NK-92 treated with Interleukin-12 subunit alpha and Interleukin-12 subunit beta, amount 100 ng/mL, for 24 hours (cell line): ENCODE data around the gene PTPRZ1.

ENCODE experiments used
- DNase-seq: peaks from one replicate; lab custom pipeline; 2025; lab: John Stamatoyannopoulos, UW

PTPRZ1 gene

GRCh38 chr7:121891731-121892130, 18.8 kb downstream of the PTPRZ1 start:
- DNase-seq: no peak

- no peak for DNase-seq
Observed at GRCh38 chr7:121901026-121901425, 28.1 kb downstream of the PTPRZ1 start.

DNA sequence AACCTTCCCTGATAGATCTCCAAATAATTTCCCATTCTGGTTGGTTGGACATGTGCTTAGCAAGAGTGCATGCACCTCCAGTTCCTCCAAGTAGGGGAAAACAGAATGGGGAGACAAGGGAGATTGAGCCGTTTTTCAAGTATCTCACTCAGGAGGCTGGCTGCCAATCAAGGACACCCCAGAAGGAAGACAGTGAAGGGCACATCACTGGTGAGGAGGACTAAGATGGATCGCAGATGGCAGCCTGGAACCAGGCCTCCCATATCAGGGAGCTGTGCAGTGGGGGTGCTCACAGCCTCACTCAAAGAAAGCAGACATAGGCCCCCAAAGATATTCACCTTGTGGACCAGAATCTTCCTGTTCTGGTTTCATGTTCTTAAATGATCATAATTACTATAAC, 31.2 kb downstream of the PTPRZ1 start:
- DNase-seq: no peak

GRCh38 chr7:121908042-121908441, 35.1 kb downstream of the PTPRZ1 start:
- no peak for DNase-seq

GRCh38 chr7:121909716-121910345, 36.9 kb downstream of the PTPRZ1 start:
- DNase-seq: no peak

- DNase-seq: no peak
Observed at GRCh38 chr7:121913947-121914675, 41.1 kb downstream of the PTPRZ1 start.

- DNase-seq: no peak
Observed at GRCh38 chr7:121914676-121915279, 41.8 kb downstream of the PTPRZ1 start.

DNA sequence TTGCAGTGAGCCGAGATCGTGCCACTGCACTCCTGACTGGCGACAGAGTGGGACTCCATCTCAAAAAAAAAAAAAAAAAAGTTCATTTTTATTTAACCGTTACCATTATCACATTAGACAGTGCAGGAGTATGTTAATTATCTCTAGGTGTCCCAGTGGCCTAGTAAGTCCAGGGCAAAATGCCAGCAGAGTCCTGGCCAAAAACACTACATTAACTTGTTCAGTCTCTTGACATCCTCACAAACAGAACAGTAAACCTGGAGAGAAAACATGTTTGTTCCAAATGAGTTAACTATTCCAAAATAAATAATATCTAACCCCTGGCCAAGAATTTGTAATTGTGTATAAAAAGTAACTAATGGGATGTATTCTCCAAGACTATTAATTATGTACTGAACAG, 43.2 kb downstream of the PTPRZ1 start:
- DNase-seq: no peak

DNA sequence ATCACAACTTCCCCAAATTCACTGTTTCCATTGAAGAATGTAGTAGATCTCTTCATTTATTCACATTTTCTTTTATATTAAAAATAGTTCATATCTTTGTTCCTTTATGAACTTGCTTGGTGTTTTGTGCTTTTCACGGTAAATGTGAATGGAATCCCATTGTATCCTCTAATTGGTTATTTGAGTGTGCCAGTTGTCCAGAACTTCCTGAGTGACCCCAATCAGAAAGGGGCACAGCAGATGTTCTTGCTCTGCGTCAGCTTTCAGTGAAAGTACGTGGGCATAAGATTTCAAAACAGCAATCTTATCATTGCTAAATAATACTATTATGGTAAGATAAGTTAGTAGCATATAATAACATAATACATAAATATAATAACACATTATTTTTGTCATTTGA, 47.0 kb downstream of the PTPRZ1 start:
- DNase-seq: no peak

- no peak for DNase-seq
Observed at GRCh38 chr7:121924269-121925186, 51.6 kb downstream of the PTPRZ1 start.

DNA sequence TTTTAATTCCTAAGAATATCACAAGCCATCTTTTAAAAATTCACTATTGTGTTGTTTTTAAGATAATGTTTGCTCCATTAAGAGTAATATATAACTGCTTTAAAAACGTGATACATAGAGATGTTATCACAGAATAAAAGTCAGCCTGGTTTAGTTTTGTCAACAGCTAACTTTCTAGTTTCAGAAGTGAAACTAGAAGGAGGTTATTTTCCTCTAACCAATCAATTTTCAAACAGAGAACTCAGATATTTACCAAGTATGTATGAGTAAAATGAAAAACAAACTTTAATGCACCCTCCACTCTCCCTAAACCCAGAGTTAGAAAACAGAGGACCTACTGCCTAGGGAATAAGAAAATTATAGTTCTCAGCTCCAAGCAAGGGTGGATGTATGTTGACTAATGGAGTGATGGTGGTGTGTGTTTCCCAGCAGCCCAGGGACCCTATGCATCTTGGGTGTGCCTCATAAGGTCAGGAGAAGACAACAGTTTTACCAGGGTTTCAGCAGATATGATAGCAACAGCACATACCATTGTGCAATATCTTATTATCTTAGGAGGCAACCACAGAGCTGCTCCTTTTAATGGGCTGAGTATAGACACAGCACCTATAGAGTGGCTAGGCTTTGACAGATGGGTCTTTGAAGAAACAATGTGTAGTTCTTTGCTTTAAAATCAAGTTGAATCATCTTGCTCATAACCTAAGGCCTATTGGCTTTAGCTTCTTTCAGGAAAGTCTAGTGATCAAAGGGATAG, 58.4 kb downstream of the PTPRZ1 start:
- DNase-seq: no peak

DNA sequence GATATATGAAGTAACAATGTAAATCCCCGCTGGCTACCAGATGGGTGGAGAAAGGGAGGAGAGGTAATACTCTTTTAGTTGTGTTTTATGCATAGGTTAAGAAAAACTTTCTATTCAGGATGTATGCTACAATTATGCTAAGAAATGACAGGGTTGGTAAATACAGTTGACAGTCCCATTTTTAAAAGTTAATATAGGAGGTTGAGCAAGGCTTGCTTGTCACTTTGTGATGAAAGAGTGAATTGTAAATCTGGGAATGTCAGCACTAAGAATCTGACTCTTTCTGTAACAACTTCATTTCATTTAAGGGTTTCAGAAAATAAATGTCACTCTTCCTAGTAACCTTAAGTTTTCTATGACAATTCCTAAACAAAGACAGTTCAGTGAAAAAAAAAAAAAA, 59.8 kb downstream of the PTPRZ1 start:
- DNase-seq: no peak

DNA sequence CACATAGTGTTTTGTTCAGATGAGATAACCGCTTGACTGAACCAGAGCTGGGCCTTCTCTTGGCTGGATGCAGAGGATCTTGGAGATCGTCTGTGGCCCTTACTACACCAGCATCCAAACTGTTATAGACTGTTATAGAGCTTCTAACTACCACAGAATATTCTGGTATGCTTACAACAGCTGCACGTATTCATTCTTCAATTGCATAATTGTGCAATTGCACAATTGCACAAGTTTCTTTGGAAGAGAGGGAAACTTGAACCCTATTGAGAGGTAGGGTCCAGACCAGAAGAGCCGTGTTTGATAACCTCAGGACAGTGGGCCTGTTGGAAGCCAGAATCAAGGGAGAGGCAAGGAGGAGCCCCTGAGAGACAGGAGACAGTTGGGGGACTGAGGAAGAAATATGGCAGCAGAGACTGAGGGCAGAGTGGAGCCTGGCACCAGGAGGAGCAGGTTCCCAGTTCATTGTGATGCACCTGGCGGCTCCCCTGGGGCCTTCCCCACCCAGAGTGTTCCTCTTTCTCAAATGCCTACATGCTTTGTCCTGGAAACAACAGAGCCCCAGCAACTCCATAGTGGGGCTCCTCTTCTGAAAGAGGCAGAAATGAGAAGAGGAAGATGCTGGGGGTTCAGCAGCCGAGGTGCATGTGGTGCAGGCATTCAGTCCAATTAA, 64.1 kb downstream of the PTPRZ1 start:
- no peak for DNase-seq

GRCh38 chr7:121938429-121938996, 65.6 kb downstream of the PTPRZ1 start:
- DNase-seq: no peak

DNA sequence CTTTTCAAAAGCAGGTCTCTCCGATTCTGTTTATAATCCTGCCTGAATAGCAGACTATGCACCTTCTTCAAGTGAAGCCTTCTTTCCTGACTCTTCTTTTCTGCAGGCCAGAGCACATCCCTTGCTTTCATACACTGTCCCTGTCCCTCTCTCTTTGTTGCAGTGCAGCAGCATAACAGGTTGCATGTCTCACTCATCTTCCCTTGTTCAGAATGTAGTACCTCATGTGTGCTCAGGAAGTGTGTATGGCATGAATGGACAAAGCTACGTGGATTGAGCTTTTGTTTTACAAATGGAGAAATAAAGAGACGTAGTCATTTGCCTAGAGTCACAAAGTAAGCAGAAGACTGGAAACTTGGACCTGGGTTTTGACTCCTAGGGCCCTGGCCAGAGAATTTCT, 68.0 kb downstream of the PTPRZ1 start:
- DNase-seq: no peak

DNA sequence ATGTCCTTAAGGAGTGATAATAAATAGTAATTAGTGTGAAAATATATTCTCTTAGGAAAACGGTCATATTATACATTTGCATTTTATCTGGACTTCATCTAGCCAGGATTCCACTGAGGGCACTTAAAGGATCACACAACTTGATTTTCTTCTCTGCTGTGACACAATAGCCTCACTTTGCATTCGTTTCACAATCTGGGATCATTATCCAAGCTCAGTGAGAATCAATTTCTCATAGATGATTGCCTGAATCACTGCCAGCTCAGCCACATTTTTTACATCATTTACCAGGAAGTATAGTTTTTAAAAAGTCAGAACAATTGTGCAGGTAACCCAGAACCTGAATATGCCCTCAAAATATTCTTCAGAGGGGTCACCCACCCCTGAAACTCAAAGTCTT, 68.9 kb downstream of the PTPRZ1 start:
- DNase-seq: no peak

GRCh38 chr7:121945066-121945465, 72.1 kb downstream of the PTPRZ1 start:
- no peak for DNase-seq

GRCh38 chr7:121945480-121946236, 72.7 kb downstream of the PTPRZ1 start:
- no peak for DNase-seq

- DNase-seq: no peak
Observed at GRCh38 chr7:121953164-121953563, 80.2 kb downstream of the PTPRZ1 start.

DNA sequence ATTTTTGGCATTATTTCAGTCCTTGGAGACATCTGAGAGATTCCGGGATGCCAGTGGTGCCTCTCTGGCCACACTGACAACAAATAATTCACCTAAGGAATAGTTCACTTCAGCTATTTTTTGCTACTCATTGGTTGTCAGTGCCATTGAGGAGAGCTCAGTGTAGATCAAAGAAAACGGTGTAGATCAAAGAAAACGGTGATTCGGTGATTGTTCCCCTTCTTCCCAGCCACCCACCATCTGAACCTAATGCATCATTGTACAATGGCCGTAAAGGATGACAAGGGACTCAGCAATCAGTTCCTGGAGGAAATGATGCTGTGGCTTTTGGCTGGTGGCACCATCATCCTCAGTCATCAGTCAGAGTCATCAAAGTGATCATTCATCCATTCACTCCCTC, 80.6 kb downstream of the PTPRZ1 start:
- no peak for DNase-seq
